B cell (primary cell): ENCODE data around the gene CCR5. TPM values are rescaled to one million over a fixed set of nuclear protein-coding genes. Genes with fewer than 3 reads are reported as not detected.

ENCODE experiments used
- ATAC-seq: fragments of 200-7000 bp; cut with Tn5 transposase; one replicate; pipeline ENCODE4 v1.10.0; 2021; ENCODE audit warnings: low read depth, mild to moderate bottlenecking, moderate number of reproducible peaks, moderate library complexity
- CTCF ChIA-PET: fragments of 350-600 bp; sonication (Branson Sonifier 250); formaldehyde crosslinking; loops from one replicate; lab custom pipeline; 2021; ENCODE audit warnings: antibody characterized with exemption, inconsistent platforms; lab: Charles Lee
- POLR2A ChIA-PET: fragments of 350-600 bp; sonication (Branson Sonifier 250); formaldehyde crosslinking; loops from one replicate; lab custom pipeline; 2021; ENCODE audit warnings: antibody characterized with exemption; lab: Charles Lee
- DNase-seq: peaks from one replicate; pipeline ENCODE4 v3.0.0; 2013
- H2AFZ ChIP-seq: 2 replicates; pipeline ENCODE4 v1.6.1; 2012; ENCODE audit warnings: mild to moderate bottlenecking, low read depth, low read length; ENCODE audit not compliant: insufficient read depth, poor library complexity, severe bottlenecking
- H3K27ac ChIP-seq, 2 donors: 1 replicate in 1 of 2; 2 replicates in 1 of 2; pipeline ENCODE4 v1.5.1; 2012 to 2013; ENCODE audit warnings: low read length in 2 of 2, mild to moderate bottlenecking in 2 of 2, moderate library complexity in 1 of 2
- H3K27me3 ChIP-seq, 4 experiments: fragments of 200-600 bp in 1 of 4; sonication (generic) in 1 of 4; replicated peaks in 1 of 4; 1 replicate in 2 of 4; 2 replicates in 2 of 4; pipeline versions ENCODE4 v1.6.1 to v1.7.0; 2013 to 2016; ENCODE audit warnings: low read length in 3 of 4, mild to moderate bottlenecking in 2 of 4, mixed read lengths in 1 of 4, moderate library complexity in 1 of 4; ENCODE audit not compliant: insufficient read depth in 4 of 4, control insufficient read depth in 3 of 4; ENCODE audit errors: control extremely low read depth in 1 of 4
- H3K36me3 ChIP-seq, 2 experiments: replicated peaks in 1 of 2; 1 replicate in 1 of 2; 2 replicates in 1 of 2; pipeline versions ENCODE4 v1.6.1 to v1.7.1; 2013; ENCODE audit warnings: low read length in 1 of 2; ENCODE audit not compliant: insufficient read depth in 2 of 2, control insufficient read depth in 1 of 2; ENCODE audit errors: control extremely low read depth in 1 of 2, extremely low read depth in 1 of 2
- H3K4me1 ChIP-seq, 2 donors: fragments of 200-600 bp in 1 of 2; sonication (generic) in 1 of 2; 1 replicate in 1 of 2; 2 replicates in 1 of 2; pipeline versions ENCODE4 v1.5.1 to v1.6.1; 2013 to 2017; ENCODE audit warnings: low read length in 2 of 2; ENCODE audit not compliant: control insufficient read depth in 2 of 2, insufficient read depth in 2 of 2
- H3K4me2 ChIP-seq: replicated peaks from 2 replicates; pipeline ENCODE3; 2012; ENCODE audit warnings: mild to moderate bottlenecking, low read depth, low read length; ENCODE audit not compliant: poor library complexity, severe bottlenecking
- H3K4me3 ChIP-seq, 5 experiments: fragments of 200-600 bp in 1 of 5; sonication (generic) in 1 of 5; 1 replicate in 3 of 5; 2 replicates in 2 of 5; pipeline versions ENCODE4 v1.5.1 to v1.7.0; 2011 to 2016; ENCODE audit warnings: low read length in 4 of 5, mild to moderate bottlenecking in 4 of 5, low read depth in 2 of 5, control low read depth in 1 of 5, moderate library complexity in 1 of 5; ENCODE audit not compliant: insufficient read depth in 1 of 5; ENCODE audit errors: control extremely low read depth in 1 of 5, extremely low read depth in 1 of 5
- H3K79me2 ChIP-seq: fragments of 200-600 bp; sonication (generic); one replicate; pipeline ENCODE4 v1.6.0; 2016; ENCODE audit warnings: low read length; ENCODE audit not compliant: control insufficient read depth, insufficient read depth
- H3K9ac ChIP-seq: fragments of 200-600 bp; sonication (generic); 2 replicates; pipeline ENCODE4 v1.6.1; 2017; ENCODE audit warnings: mild to moderate bottlenecking, low read length, moderate library complexity
- H3K9me3 ChIP-seq, 3 donors: one replicate each; pipeline versions ENCODE4 v1.6.1 to v1.7.1; 2013; ENCODE audit warnings: low read length in 2 of 3; ENCODE audit not compliant: control insufficient read depth in 2 of 3, insufficient read depth in 1 of 3; ENCODE audit errors: control extremely low read depth in 1 of 3
- H4K20me1 ChIP-seq: 2 replicates; pipeline ENCODE4 v1.6.0; 2012; ENCODE audit warnings: mild to moderate bottlenecking, low read length; ENCODE audit not compliant: insufficient read depth, control insufficient read depth, poor library complexity, severe bottlenecking
- H3K27ac Mint-ChIP-seq: one replicate; pipeline ENCODE4 v1.8.0; 2021; ENCODE audit warnings: mixed read lengths
- H3K27me3 Mint-ChIP-seq: one replicate; pipeline ENCODE4 v1.8.0; 2021; ENCODE audit warnings: mixed read lengths
- H3K4me1 Mint-ChIP-seq: one replicate; pipeline ENCODE4 v1.8.0; 2021; ENCODE audit warnings: mixed read lengths
- H3K4me3 Mint-ChIP-seq: one replicate; pipeline ENCODE4 v1.8.0; 2021; ENCODE audit warnings: mixed read lengths
- H3K9me3 Mint-ChIP-seq: one replicate; pipeline ENCODE4 v1.8.0; 2022; ENCODE audit warnings: mixed read lengths; ENCODE audit not compliant: insufficient read depth
- CTCF ChIP-seq: fragments of 200-600 bp; IDR thresholded peaks from one replicate; pipeline ENCODE4 v1.8.0; 2022; ENCODE audit warnings: antibody characterized with exemption, mild to moderate bottlenecking
- EZH2 ChIP-seq: IDR thresholded peaks from 2 replicates; pipeline ENCODE4 v1.6.1; 2012; ENCODE audit warnings: borderline replicate concordance, low read depth, mild to moderate bottlenecking, moderate library complexity, low read length; ENCODE audit not compliant: insufficient read depth, poor library complexity, severe bottlenecking
- WGBS: methylation state at CpG from one replicate; pipeline ENCODE4 v1.1.5; 2013; ENCODE audit warnings: missing lambda C conversion rate; ENCODE audit not compliant: insufficient coverage; 5-methylcytosine and 5-hydroxymethylcytosine counted together
- intact Hi-C: fragments of 100-400 bp; cut with micrococcal nuclease; formaldehyde crosslinking; loops from one replicate; pipeline ENCODE4 v1.10.0; 2022
- polyA plus RNA-seq: library from polyadenylated mRNA; depleted of rRNA; stranded (reverse); fragments of >200 nt; gene quantifications from 2 replicates; pipeline ENCODE4 v1.2.3, GENCODE V29; 2012
- total RNA-seq, 2 donors: library from RNA; stranded (reverse); fragments of 120-200 nt in 1 of 2; gene quantifications; 1 replicate in 1 of 2; 2 replicates in 1 of 2; pipeline versions ENCODE4 v1.2.3 to v1.2.4, GENCODE V29; 2013 to 2022

Gene CCR5
- total and polyA plus RNA-seq, 2 donors (not counting 1 experiment from before 2014, with no cell fraction given) = 0.15 to 0.21 TPM

GRCh38 chr3:46416125-46416810 lies 45.5 kb downstream of the CCR5 start:
- Mint-ChIP-seq H3K4me1 (peaks cover 7% of the 10 kb centered on the region), H3K27me3 (no peaks in the 10 kb centered on the region), H3K9me3 (no peaks in the 10 kb centered on the region), H3K27ac (no peak overlapping the region), H3K4me3 (no peak overlapping the region)
- POLR2A ChIA-PET = no interaction called here
- TF ChIP-seq EZH2 (no peak), CTCF (no peak)
- DNase-seq = no peak
- WGBS = 33% methylated on average over 7 of the region's 10 CpGs
- Histone ChIP-seq H3K4me2 (no peak overlapping the region), H4K20me1 (no peaks in the 10 kb centered on the region), H3K4me1 (no peaks in the 10 kb centered on the region), H3K9me3 (no peaks in the 10 kb centered on the region), H3K9ac (no peak overlapping the region), H3K36me3 (no peaks in the 10 kb centered on the region), H3K79me2 (no peaks in the 10 kb centered on the region), H3K27ac (no peak overlapping the region), H3K27me3 (peaks cover 0 to 3% (median 0%) of the 10 kb centered on the region in 4 experiments), H3K4me3 (no peak overlapping the region), H2AFZ (no peak overlapping the region)
- intact Hi-C loops = no loop called here
- no peak for ATAC-seq
- CTCF ChIA-PET = interaction anchor here (0.6 kb wide), 1 partner anchor 21 kb away, joined by 3 read pairs; no protein-coding TSS in a partner anchor

- no peak overlapping the region for H3K9ac ChIP-seq
- H3K9me3 ChIP-seq = no peaks in the 10 kb centered on the region
- Mint-ChIP-seq H3K27ac (no peak overlapping the region), H3K9me3 (no peaks in the 10 kb centered on the region), H3K4me3 (no peak overlapping the region), H3K4me1 (peaks cover 7% of the 10 kb centered on the region), H3K27me3 (no peaks in the 10 kb centered on the region)
- ChIA-PET POLR2A (no interaction called here), CTCF (interaction anchor here (0.6 kb wide), 1 partner anchor 20 kb away, joined by 3 read pairs; no protein-coding TSS in a partner anchor)
- no peaks in the 10 kb centered on the region for H3K4me1 ChIP-seq
- no peaks in the 10 kb centered on the region for H4K20me1 ChIP-seq
- H3K79me2 ChIP-seq = no peaks in the 10 kb centered on the region
- no peak for DNase-seq
- H3K27ac ChIP-seq = no peak overlapping the region
- no peak overlapping the region for H3K4me3 ChIP-seq
- no peaks in the 10 kb centered on the region for H3K36me3 ChIP-seq
- H3K4me2 ChIP-seq = no peak overlapping the region
- intact Hi-C loops = no loop called here
- no peak for ATAC-seq
- TF ChIP-seq EZH2 (no peak), CTCF (no peak)
- 90% methylated on average over 2 of the region's 7 CpGs for WGBS
- H2AFZ ChIP-seq = no peak overlapping the region
- peaks cover 0 to 3% (median 0%) of the 10 kb centered on the region in 4 experiments for H3K27me3 ChIP-seq
Measured at GRCh38 chr3:46416811-46417510, 46.2 kb downstream of the CCR5 start.
